ENCODE data around the gene ZNF784. TPM values are rescaled to one million over a fixed set of nuclear protein-coding genes. Genes with fewer than 3 reads are reported as not detected.

Gene ZNF784
- total and polyA plus RNA-seq, 9 of the 15 experiments (the other 6 are each of a cell fraction or from before 2014, with no cell fraction given): 0.14 to 6.1 (median 2.1) TPM

DNA sequence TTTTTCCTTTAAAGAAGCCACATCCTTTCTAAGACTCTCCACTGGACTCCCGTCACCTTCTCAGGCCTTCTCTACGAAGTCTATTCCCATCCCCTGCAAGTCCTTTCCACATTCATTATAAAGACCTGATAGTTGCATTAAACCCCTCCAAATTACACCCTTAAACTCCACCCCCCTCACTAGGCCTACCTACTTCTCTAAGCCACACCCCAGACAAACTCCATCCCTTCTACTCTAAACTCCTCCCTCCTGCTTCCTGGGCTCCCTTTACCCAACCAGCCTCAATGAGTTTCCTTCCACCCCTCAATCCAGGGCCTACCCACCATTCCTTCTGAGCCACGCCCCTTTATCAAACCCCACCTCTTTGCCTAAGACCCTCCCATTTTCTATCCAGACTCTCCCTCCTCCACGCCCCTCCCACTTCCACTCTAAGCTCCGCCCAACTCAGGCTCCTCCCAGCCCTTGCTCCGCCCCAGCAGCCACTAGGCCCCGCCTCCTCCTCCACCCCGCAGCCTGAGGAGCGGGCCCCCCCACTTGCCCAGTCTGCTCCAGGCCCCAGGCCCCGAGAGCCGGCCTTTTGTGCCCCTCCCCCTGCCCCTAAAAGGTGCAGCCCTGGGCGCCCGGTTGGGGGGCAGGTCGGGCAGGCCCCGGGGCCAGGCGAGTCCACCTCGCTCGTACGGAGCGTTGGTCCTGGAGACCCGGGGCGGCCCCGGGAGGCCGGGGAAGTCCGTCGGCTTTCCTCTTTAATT lies 25.5 kb downstream of the ZNF784 start (continued):
- TF ChIP-seq, protein P1, sequence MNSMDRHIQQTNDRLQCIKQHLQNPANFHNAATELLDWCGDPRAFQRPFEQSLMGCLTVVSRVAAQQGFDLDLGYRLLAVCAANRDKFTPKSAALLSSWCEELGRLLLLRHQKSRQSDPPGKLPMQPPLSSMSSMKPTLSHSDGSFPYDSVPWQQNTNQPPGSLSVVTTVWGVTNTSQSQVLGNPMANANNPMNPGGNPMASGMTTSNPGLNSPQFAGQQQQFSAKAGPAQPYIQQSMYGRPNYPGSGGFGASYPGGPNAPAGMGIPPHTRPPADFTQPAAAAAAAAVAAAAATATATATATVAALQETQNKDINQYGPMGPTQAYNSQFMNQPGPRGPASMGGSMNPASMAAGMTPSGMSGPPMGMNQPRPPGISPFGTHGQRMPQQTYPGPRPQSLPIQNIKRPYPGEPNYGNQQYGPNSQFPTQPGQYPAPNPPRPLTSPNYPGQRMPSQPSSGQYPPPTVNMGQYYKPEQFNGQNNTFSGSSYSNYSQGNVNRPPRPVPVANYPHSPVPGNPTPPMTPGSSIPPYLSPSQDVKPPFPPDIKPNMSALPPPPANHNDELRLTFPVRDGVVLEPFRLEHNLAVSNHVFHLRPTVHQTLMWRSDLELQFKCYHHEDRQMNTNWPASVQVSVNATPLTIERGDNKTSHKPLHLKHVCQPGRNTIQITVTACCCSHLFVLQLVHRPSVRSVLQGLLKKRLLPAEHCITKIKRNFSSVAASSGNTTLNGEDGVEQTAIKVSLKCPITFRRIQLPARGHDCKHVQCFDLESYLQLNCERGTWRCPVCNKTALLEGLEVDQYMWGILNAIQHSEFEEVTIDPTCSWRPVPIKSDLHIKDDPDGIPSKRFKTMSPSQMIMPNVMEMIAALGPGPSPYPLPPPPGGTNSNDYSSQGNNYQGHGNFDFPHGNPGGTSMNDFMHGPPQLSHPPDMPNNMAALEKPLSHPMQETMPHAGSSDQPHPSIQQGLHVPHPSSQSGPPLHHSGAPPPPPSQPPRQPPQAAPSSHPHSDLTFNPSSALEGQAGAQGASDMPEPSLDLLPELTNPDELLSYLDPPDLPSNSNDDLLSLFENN (IDR thresholded peaks at IDR 0.05; ENCODE audit: low read depth in 2 of 2, low read length in 2 of 2): peak in 1 of 2 experiments; percentile 23; a peak in 1 of 4 replicates
- no peak for TF ChIP-seq MTA1 (IDR thresholded peaks at IDR 0.05; ENCODE audit: borderline replicate concordance)
- peak; percentile 94 for TF ChIP-seq ZFX (CRISPR knock-in tag; IDR thresholded peaks at IDR 0.05)
- peak; percentile 37 for TF ChIP-seq U2AF1 (optimal IDR thresholded peaks at IDR 0.05; ENCODE audit: low read depth, low read length)
- TF ChIP-seq SRSF3 (IDR thresholded peaks at IDR 0.05; ENCODE audit: insufficient read depth, low read length): no peak
- TF ChIP-seq, protein P2, sequence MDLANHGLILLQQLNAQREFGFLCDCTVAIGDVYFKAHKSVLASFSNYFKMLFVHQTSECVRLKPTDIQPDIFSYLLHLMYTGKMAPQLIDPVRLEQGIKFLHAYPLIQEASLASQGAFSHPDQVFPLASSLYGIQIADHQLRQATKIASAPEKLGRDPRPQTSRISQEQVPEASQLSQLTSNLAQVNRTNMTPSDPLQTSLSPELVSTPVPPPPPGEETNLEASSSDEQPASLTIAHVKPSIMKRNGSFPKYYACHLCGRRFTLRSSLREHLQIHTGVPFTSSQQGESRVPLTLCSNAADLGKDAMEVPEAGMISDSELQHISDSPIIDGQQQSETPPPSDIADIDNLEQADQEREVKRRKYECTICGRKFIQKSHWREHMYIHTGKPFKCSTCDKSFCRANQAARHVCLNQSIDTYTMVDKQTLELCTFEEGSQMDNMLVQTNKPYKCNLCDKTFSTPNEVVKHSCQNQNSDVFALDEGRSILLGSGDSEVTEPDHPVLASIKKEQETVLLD (IDR thresholded peaks at IDR 0.05): no peak
- TF ChIP-seq, protein P3, sequence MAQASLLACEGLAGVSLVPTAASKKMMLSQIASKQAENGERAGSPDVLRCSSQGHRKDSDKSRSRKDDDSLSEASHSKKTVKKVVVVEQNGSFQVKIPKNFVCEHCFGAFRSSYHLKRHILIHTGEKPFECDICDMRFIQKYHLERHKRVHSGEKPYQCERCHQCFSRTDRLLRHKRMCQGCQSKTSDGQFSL (CRISPR knock-in tag; IDR thresholded peaks at IDR 0.05): peak; percentile 97
- TF ChIP-seq, protein P3 (tag; IDR thresholded peaks at IDR 0.05): peak in 1 of 2 experiments; percentile 98; a peak in 2 of 4 replicates
- TF ChIP-seq CREM (IDR thresholded peaks at IDR 0.05; ENCODE audit: low read depth): no peak
- TF ChIP-seq POLR2A (conservative IDR thresholded peaks at IDR 0.05): peak; percentile 88
- TF ChIP-seq CHD4 (IDR thresholded peaks at IDR 0.05; ENCODE audit: insufficient read depth, insufficient replicate concordance, low read depth, low read length, poor library complexity, severe bottlenecking): no peak
- no peak for TF ChIP-seq CHD2 (IDR thresholded peaks at IDR 0.05; ENCODE audit: low read depth, low read length)
- TF ChIP-seq ZFPM2 (CRISPR knock-in tag; IDR thresholded peaks at IDR 0.05): no peak
- TF ChIP-seq, protein P4, sequence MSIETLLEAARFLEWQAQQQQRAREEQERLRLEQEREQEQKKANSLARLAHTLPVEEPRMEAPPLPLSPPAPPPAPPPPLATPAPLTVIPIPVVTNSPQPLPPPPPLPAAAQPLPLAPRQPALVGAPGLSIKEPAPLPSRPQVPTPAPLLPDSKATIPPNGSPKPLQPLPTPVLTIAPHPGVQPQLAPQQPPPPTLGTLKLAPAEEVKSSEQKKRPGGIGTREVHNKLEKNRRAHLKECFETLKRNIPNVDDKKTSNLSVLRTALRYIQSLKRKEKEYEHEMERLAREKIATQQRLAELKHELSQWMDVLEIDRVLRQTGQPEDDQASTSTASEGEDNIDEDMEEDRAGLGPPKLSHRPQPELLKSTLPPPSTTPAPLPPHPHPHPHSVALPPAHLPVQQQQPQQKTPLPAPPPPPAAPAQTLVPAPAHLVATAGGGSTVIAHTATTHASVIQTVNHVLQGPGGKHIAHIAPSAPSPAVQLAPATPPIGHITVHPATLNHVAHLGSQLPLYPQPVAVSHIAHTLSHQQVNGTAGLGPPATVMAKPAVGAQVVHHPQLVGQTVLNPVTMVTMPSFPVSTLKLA (conservative IDR thresholded peaks at IDR 0.05): no peak; a peak in 2 of 4 replicates
- no peak; the same call in 1 of the 2 replicates for TF ChIP-seq LCOR (CRISPR knock-in tag; IDR thresholded peaks at IDR 0.05)
- TF ChIP-seq, protein P5, sequence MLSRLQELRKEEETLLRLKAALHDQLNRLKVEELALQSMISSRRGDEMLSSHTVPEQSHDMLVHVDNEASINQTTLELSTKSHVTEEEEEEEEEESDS (CRISPR knock-in tag; IDR thresholded peaks at IDR 0.05): no peak
- no peak for TF ChIP-seq HDAC6 (IDR thresholded peaks at IDR 0.05; ENCODE audit: low read depth, low read length)
- TF ChIP-seq PHF8 (IDR thresholded peaks at IDR 0.05; ENCODE audit: borderline replicate concordance, low read length): peak; percentile 67; the same call in 1 of the 2 replicates
- no peak for TF ChIP-seq SREBF2 (CRISPR knock-in tag; IDR thresholded peaks at IDR 0.05)

All from K562 (cell line).